Esophagus squamous epithelium (tissue), 4 donors: ENCODE data around the gene RAB6B.

Source experiments
- CTCF ChIP-seq, 6 experiments: fragments of 450-650 bp in 4 of 6; fragments of 200-600 bp in 2 of 6; sonication (generic) in 2 of 6; IDR thresholded peaks; one replicate each; pipeline ENCODE4 v1.5.1; 2016 to 2019; ENCODE audit warnings: antibody characterized with exemption in 6 of 6, mild to moderate bottlenecking in 4 of 6, moderate library complexity in 4 of 6
- POLR2A ChIP-seq, 4 donors: fragments of 450-650 bp; IDR thresholded peaks; one replicate each; pipeline ENCODE4 v1.6.1; 2017; ENCODE audit warnings: antibody characterized with exemption in 4 of 4, mild to moderate bottlenecking in 4 of 4, moderate library complexity in 3 of 4

- TF ChIP-seq POLR2A (IDR thresholded peaks at IDR 0.05) (no peak), CTCF (IDR thresholded peaks at IDR 0.05) (no peak)
These were observed 43.8 kb downstream of the RAB6B start for GRCh38 chr3:133851931-133852330.
